ENCODE measurements around the gene CREB5. TPM values are rescaled to one million over a fixed set of nuclear protein-coding genes. Genes with fewer than 3 reads are reported as not detected.

CREB5 gene
- total RNA-seq, 4 donors from 2014 or later, result 0.90 to 10.1 (median 4.9) TPM

DNA sequence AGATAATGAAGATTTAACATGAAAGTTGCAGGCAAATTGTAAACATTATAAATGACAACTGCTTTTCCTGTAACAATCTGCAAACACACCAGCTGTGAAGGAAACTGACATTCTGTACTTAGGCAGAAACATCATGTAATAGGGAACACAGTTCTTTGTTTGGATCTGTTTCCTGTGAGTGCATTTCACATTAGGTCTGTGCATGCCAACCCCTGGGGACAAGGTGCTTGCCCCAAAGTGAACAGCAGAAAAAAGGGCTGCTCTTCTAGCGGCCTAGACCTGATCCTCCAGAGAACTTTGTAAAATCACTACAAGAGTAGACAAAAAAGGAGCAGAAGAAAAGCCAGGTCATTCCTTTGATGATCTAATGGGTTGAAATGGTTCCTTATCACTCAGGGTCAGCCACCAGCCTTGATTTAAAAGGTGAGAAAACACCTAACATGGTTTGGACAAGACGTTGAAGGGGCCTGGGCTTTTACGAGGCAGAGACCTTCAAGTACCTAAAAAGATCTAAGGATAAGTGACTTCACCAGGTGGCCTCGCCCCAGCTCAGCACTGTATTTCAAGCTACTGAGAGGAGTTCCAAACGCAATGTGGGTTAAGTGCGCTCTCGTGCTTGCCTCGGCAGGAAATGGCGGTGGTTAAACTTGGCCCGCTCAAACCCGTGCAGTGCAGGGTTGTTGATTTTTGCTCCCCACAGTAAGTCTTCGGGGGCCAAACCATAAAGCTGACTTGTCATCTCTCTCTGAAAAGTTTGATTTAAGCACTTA, 249.7 kb downstream of the CREB5 start:
- TF ChIP-seq POLR2A (IDR thresholded peaks at IDR 0.05), result no peak
- H3K36me3 ChIP-seq, result no peaks in the 10 kb centered on the region
- H3K27ac ChIP-seq, result no peak overlapping the region
- intact Hi-C loops (cut with DNase I; ENCODE audit: low total_unique reads), result no loop called here
- H3K9me3 ChIP-seq, result peaks cover 0 to 5% (median 0%) of the 10 kb centered on the region in 3 donors
- no peak for DNase-seq
- in situ Hi-C loops (cut with MboI; ENCODE audit: low sequenced_read_pairs in 4 of 4), result no loop called here
- ATAC-seq, result no peak
- H3K4me3 ChIP-seq, result no peak overlapping the region
- no peaks in the 10 kb centered on the region for H3K27me3 ChIP-seq
- no peaks in the 10 kb centered on the region for H3K4me1 ChIP-seq

DNA sequence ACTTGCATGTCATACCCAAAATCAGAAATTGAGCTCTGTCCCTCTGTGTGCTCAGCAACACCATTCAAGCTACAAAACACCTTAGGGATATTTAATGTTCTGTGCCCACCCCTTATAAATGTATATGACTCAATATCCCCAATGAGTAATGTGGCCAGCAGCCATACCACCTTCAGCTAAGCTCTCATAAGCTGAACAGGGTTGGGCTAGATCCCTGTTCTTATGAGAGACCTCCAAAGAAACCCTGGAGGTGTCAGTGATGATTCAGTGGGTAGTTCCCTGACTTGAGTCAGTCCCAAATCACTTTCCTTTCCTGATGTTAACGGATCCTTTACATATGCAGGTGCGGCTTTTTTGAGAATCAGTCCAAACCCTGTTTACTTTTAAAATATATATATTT, 253.8 kb downstream of the CREB5 start:
- intact Hi-C loops (cut with DNase I; ENCODE audit: low total_unique reads), result no loop called here
- no peaks in the 10 kb centered on the region for H3K36me3 ChIP-seq
- H3K27ac ChIP-seq, result no peak overlapping the region
- in situ Hi-C loops (cut with MboI; ENCODE audit: low sequenced_read_pairs in 4 of 4), result no loop called here
- ATAC-seq (no peak), DNase-seq (no peak)
- H3K4me3 ChIP-seq, result no peak overlapping the region
- TF ChIP-seq, protein P1, sequence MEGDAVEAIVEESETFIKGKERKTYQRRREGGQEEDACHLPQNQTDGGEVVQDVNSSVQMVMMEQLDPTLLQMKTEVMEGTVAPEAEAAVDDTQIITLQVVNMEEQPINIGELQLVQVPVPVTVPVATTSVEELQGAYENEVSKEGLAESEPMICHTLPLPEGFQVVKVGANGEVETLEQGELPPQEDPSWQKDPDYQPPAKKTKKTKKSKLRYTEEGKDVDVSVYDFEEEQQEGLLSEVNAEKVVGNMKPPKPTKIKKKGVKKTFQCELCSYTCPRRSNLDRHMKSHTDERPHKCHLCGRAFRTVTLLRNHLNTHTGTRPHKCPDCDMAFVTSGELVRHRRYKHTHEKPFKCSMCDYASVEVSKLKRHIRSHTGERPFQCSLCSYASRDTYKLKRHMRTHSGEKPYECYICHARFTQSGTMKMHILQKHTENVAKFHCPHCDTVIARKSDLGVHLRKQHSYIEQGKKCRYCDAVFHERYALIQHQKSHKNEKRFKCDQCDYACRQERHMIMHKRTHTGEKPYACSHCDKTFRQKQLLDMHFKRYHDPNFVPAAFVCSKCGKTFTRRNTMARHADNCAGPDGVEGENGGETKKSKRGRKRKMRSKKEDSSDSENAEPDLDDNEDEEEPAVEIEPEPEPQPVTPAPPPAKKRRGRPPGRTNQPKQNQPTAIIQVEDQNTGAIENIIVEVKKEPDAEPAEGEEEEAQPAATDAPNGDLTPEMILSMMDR (IDR thresholded peaks at IDR 0.05 in 4 of 5, conservative IDR thresholded peaks at IDR 0.05 in 1 of 5), result no peak
- TF ChIP-seq POLR2A (IDR thresholded peaks at IDR 0.05), result no peak
- no peaks in the 10 kb centered on the region for H3K9me3 ChIP-seq
- H3K4me1 ChIP-seq, result peaks cover 0 to 4% of the 10 kb centered on the region in 2 donors
- H3K27me3 ChIP-seq, result no peaks in the 10 kb centered on the region

DNA sequence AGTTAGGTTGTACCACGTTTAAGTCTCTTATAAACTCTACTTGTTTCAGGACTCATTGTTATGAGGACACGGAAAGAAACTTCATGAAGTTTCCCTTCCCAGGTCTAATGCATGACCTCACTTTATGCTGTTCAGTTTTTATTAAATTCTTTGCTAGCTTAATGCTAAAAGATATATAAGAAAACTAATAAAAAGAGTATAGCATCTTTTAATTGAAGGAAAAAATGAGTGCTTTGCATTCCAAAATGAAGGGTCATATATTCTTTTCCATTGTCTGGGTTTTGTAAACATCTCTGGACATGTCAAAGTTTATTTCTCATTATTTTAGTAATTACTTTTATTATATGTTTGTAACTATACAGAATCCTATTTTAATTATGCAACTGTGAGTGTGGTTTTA, 255.8 kb downstream of the CREB5 start:
- H3K9me3 ChIP-seq, result no peaks in the 10 kb centered on the region
- no peak overlapping the region for H3K27ac ChIP-seq
- no peak for DNase-seq
- H3K36me3 ChIP-seq, result no peaks in the 10 kb centered on the region
- no peak for TF ChIP-seq POLR2A (IDR thresholded peaks at IDR 0.05)
- peaks cover 0 to 4% of the 10 kb centered on the region in 2 donors for H3K4me1 ChIP-seq
- H3K27me3 ChIP-seq, result no peaks in the 10 kb centered on the region
- in situ Hi-C loops (cut with MboI; ENCODE audit: low sequenced_read_pairs in 4 of 4), result no loop called here
- intact Hi-C loops (cut with DNase I; ENCODE audit: low total_unique reads), result no loop called here
- H3K4me3 ChIP-seq, result no peak overlapping the region
- no peak for ATAC-seq

- H3K4me3 ChIP-seq, result no peak overlapping the region
- intact Hi-C loops (cut with DNase I; ENCODE audit: low total_unique reads) (no loop called here), in situ Hi-C loops (cut with MboI; ENCODE audit: low sequenced_read_pairs in 4 of 4) (no loop called here)
- no peaks in the 10 kb centered on the region for H3K9me3 ChIP-seq
- DNase-seq (no peak), ATAC-seq (no peak)
- no peaks in the 10 kb centered on the region for H3K36me3 ChIP-seq
- peaks cover 0 to 6% of the 10 kb centered on the region in 2 donors for H3K4me1 ChIP-seq
- no peaks in the 10 kb centered on the region for H3K27me3 ChIP-seq
- TF ChIP-seq, protein P1 (IDR thresholded peaks at IDR 0.05 in 4 of 5, conservative IDR thresholded peaks at IDR 0.05 in 1 of 5), result no peak
- TF ChIP-seq POLR2A (IDR thresholded peaks at IDR 0.05), result no peak
- H3K27ac ChIP-seq, result no peak overlapping the region
Measured at GRCh38 chr7:28669330-28669729, 257.0 kb downstream of the CREB5 start.

- intact Hi-C loops (cut with DNase I; ENCODE audit: low total_unique reads) (no loop called here), in situ Hi-C loops (cut with MboI; ENCODE audit: low sequenced_read_pairs in 4 of 4) (no loop called here)
- TF ChIP-seq, protein P1 (IDR thresholded peaks at IDR 0.05 in 4 of 5, conservative IDR thresholded peaks at IDR 0.05 in 1 of 5), result no peak
- TF ChIP-seq POLR2A (IDR thresholded peaks at IDR 0.05), result no peak
- Histone ChIP-seq H3K4me1 (peaks cover 7 to 12% of the 10 kb centered on the region in 2 donors), H3K36me3 (no peaks in the 10 kb centered on the region), H3K27ac (no peak overlapping the region), H3K27me3 (no peaks in the 10 kb centered on the region), H3K4me3 (no peak overlapping the region), H3K9me3 (no peaks in the 10 kb centered on the region)
- DNase-seq, result no peak
- ATAC-seq, result no peak
Measured at GRCh38 chr7:28671526-28671925, 259.2 kb downstream of the CREB5 start.

Measured in gastrocnemius medialis (tissue), 4 donors.